ENCODE data around the gene CDK15. TPM values are rescaled to one million over a fixed set of nuclear protein-coding genes. Genes with fewer than 3 reads are reported as not detected.

CDK15 gene
- total RNA-seq, 4 donors from 2014 or later = 0.11 to 0.29 TPM; not detected in 2

- no peak overlapping the region for H3K4me3 ChIP-seq
- intact Hi-C loops (cut with DNase I; ENCODE audit: low total_unique reads) = no loop called here
- no peaks in the 10 kb centered on the region for H3K9me3 ChIP-seq
- no peak for TF ChIP-seq CTCF (IDR thresholded peaks at IDR 0.05 in 4 of 5, conservative IDR thresholded peaks at IDR 0.05 in 1 of 5)
- TF ChIP-seq POLR2A (IDR thresholded peaks at IDR 0.05) = no peak
- H3K36me3 ChIP-seq = no peaks in the 10 kb centered on the region
- in situ Hi-C loops (cut with MboI; ENCODE audit: low sequenced_read_pairs in 4 of 4) = loop anchor here in 1 of 4 donors (10.0 kb wide), 1 partner anchor 319 kb away; the partner anchor contains the start of genes STRADB and TRAK2
- H3K27ac ChIP-seq = no peak overlapping the region
- no peak for DNase-seq
- ATAC-seq = no peak
- H3K4me1 ChIP-seq = peaks cover 12 to 23% of the 10 kb centered on the region in 2 donors
- no peaks in the 10 kb centered on the region for H3K27me3 ChIP-seq
These were observed 32.3 kb upstream of the CDK15 start for GRCh38 chr2:201773990-201774389.

- no peak for ATAC-seq
- in situ Hi-C loops (cut with MboI; ENCODE audit: low sequenced_read_pairs in 4 of 4) = loop anchor here in 1 of 4 donors (10.0 kb wide), 1 partner anchor 320 kb away; the partner anchor contains the start of genes STRADB and TRAK2
These were observed 31.8 kb upstream of the CDK15 start for GRCh38 chr2:201774546-201774945.

GRCh38 chr2:201775326-201775725 is 31.0 kb upstream of the CDK15 start:
- intact Hi-C loops (cut with DNase I; ENCODE audit: low total_unique reads) = no loop called here
- Histone ChIP-seq H3K4me1 (peaks cover 25 to 27% of the 10 kb centered on the region in 2 donors), H3K9me3 (no peaks in the 10 kb centered on the region), H3K36me3 (no peaks in the 10 kb centered on the region), H3K27me3 (no peaks in the 10 kb centered on the region), H3K27ac (no peak overlapping the region), H3K4me3 (no peak overlapping the region)
- ATAC-seq (no peak), DNase-seq (no peak)
- TF ChIP-seq POLR2A (IDR thresholded peaks at IDR 0.05) (no peak), CTCF (IDR thresholded peaks at IDR 0.05 in 4 of 5, conservative IDR thresholded peaks at IDR 0.05 in 1 of 5) (no peak)
- in situ Hi-C loops (cut with MboI; ENCODE audit: low sequenced_read_pairs in 4 of 4) = loop anchor here in 1 of 4 donors (10.0 to 25.0 kb wide), 2 partner anchors 321 to 612 kb away; partner anchors contain the start of genes BMPR2, STRADB and TRAK2

More at GRCh38 chr2:201774546-201774945, 31.8 kb upstream of the CDK15 start:
- H3K27ac ChIP-seq = no peak overlapping the region
- peaks cover 18 to 23% of the 10 kb centered on the region in 2 donors for H3K4me1 ChIP-seq
- no peak for TF ChIP-seq CTCF (IDR thresholded peaks at IDR 0.05 in 4 of 5, conservative IDR thresholded peaks at IDR 0.05 in 1 of 5)
- no peak for TF ChIP-seq POLR2A (IDR thresholded peaks at IDR 0.05)
- H3K27me3 ChIP-seq = no peaks in the 10 kb centered on the region
- H3K36me3 ChIP-seq = no peaks in the 10 kb centered on the region
- no peak for DNase-seq
- H3K9me3 ChIP-seq = no peaks in the 10 kb centered on the region
- no peak overlapping the region for H3K4me3 ChIP-seq
- intact Hi-C loops (cut with DNase I; ENCODE audit: low total_unique reads) = no loop called here

- Histone ChIP-seq H3K36me3 (no peaks in the 10 kb centered on the region), H3K27ac (no peak overlapping the region), H3K27me3 (no peaks in the 10 kb centered on the region), H3K4me1 (peaks cover 30 to 31% of the 10 kb centered on the region in 2 donors), H3K9me3 (no peaks in the 10 kb centered on the region), H3K4me3 (no peak overlapping the region)
- TF ChIP-seq POLR2A (IDR thresholded peaks at IDR 0.05) (no peak), CTCF (IDR thresholded peaks at IDR 0.05 in 4 of 5, conservative IDR thresholded peaks at IDR 0.05 in 1 of 5) (no peak)
- intact Hi-C loops (cut with DNase I; ENCODE audit: low total_unique reads) = no loop called here
- no peak for ATAC-seq
- in situ Hi-C loops (cut with MboI; ENCODE audit: low sequenced_read_pairs in 4 of 4) = loop anchor here in 1 of 4 donors (10.0 to 25.0 kb wide), 2 partner anchors 322 to 610 kb away; partner anchors contain the start of genes BMPR2, STRADB and TRAK2
- DNase-seq = no peak
These were observed 29.3 kb upstream of the CDK15 start for GRCh38 chr2:201777043-201777442.

Measured in gastrocnemius medialis (tissue), 4 donors.